Erythroblast (primary cell): ENCODE results near the gene MGRN1.

Source experiments
- DNase-seq, 2 experiments: peaks; one replicate each; lab custom pipeline; 2025; lab: John Stamatoyannopoulos, UW
- GATA1 ChIP-seq: IDR thresholded peaks from 2 replicates; pipeline ENCODE4 v1.6.1; 2011; ENCODE audit warnings: low read depth, mild to moderate bottlenecking, control low read depth, low read length, moderate library complexity
- POLR2A ChIP-seq: IDR thresholded peaks from 2 replicates; pipeline ENCODE4 v1.6.1; 2011; ENCODE audit warnings: mild to moderate bottlenecking, low read length

MGRN1 gene

DNA sequence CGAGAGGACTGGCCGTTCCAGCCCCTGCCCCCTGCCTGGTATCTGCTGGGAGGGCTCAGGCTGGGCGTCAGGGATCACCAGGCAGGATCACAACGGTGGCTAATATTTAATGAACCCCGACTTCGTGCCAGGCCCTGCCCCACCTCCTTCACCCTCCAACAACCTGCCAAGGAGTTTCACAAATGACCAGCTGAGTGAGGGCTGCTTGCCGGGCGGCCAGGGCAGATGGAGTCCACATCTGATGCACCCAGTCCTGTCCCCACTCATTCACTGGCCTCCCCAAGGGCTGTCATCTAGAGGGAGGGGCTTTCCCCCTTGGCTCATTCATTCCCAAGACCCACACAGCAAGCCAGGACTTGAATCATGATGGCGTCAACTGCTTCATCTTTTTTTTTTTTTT, 27.5 kb upstream of the MGRN1 start:
- DNase-seq = no peak
- no peak for TF ChIP-seq POLR2A
- TF ChIP-seq GATA1 = no peak

DNA sequence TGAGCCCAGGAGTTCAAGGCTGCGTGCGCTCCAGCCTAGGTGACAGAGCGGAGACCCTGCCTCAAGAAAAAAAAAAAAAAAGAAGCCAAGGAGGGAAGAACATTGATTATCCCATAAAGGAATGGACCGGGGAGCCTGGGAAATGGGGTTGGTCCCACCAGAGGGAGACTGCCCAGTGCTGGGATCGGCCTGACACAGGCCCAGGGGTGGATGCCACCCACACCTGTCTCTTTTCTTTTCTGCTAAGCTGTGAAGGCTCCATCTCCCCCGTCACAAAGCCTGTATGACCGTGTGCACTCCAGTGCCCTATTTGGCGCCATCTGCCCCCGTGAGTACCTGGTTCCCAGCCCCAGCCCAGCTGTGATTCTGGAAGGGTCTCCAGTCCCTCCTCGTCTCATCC, 25.6 kb upstream of the MGRN1 start:
- TF ChIP-seq POLR2A = no peak
- TF ChIP-seq GATA1 = no peak

DNA sequence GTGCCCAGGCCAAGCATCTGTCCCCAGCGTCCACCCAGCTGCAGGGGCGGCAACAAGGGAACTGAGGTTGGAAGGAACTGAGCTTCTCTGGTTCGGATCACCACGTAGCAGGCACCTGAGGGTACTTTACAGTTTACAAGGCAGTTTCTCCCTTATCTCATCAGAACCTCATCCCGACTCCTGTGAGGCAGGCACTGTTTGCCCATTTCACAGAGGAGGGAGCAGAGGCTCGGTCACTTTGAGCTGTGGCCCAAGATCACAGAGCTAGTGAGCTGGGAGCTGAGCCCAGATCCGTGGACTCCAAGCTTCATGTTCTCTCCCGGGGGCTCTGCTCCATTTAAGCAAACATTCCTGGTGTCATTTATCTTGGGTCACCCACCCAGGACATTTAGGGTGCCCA, 25.1 kb upstream of the MGRN1 start:
- DNase-seq = no peak
- TF ChIP-seq POLR2A = no peak
- TF ChIP-seq GATA1 = no peak

More for the DNA sequence above, 25.6 kb upstream of the MGRN1 start:
- no peak for DNase-seq

DNA sequence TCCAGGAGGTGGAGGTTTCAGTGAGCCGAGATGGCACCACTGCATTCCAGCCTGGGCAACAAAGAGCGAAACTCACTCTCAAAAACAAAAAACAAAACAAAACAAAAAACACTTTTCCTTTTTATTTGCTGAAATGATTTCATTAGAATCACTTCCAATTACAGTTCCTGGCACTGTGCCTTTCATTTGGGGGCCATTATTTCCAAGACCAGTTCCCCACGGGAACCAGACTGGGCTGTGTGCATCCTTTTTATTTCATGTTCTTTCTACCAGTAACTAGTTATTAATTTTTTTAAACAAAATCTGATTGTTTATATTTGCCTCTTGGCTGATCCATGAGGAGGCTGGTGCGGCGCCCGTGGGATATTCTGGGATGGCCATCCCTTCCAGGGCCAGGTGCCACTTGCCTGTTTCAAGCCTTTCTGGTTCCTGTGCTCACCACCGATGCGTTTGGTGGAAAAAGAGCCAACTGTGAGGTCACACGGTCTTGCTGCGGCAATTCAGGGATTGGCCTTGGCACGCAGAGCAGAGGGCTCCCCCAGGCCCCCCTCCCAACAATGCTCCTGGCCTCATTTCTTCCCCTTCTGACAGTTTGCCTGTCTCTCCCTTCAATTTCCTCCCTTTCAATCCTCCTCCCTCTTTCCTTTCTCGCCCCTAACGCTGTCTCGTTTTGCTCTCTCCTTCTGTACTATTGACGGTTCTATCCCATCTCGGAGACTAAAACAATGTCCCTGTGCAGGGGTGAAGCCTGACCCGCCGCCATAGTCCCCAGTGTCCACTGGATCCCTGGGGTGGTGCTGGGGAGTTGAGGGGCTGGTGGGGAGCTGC, 23.4 kb upstream of the MGRN1 start:
- no peak for DNase-seq
- TF ChIP-seq GATA1 (no peak), POLR2A (no peak)

DNA sequence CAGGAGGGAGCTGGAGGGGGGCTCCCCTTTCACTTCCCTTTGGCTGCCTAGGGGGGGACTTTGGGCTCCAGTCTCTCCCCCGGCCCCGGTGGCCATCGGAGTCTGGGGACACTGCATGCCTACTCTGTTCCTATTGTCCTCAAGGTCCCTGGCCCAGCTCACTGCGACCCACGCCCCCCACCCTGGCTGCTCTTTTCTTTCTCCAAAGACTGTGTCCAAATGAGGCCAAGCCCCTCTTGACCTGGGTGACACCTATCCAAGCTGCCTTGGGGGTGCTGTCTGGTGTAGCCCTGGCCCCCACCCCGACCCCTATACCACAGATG, 22.8 kb upstream of the MGRN1 start:
- no peak for DNase-seq
- TF ChIP-seq GATA1 = no peak
- TF ChIP-seq POLR2A = no peak

DNA sequence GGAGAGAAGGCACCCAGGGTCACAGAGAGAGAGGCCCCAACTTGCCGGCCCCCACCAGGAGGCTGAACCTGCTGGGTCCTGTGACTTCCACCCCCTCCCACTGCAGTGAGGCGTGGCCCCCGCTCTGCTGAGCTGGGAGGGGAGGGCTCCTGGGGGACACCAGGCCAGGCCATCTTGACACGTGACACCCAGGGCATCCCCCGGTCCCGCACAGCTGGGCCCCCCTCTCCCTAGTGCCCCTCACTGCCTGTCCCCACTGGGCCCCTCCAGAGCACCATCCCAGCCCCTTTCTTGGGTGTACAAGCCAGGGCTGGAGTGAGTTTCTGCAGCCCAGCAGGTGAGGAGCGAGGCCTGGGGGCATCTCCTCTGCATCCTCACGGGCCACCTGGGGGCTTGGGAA, 22.3 kb upstream of the MGRN1 start:
- no peak for DNase-seq
- TF ChIP-seq GATA1 = no peak
- no peak for TF ChIP-seq POLR2A

DNA sequence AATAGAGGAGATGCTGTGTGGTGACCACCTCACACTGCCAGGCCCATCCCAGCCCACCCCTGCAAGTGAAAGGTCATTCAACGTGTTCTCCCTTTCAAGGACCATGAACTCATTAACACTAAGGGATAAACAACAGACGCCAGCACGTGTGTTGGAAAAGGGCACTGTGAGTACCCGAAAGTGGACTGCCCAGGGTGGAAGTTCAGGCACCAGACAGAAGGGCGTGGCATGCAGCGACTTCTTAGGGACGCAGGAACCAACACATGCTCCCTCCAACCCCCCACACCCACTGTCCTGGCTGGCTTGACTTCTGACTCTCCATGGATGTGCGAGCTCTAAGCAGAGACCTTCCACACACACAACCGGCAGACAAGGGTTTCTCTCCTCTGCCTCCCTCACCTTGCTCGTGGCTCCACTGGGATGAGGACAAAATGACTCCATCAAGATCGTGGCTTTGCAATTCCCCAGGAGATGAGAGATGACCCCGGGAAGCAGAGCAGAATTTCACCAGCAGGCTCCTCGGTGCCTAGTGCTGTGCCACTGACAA, 20.9 kb upstream of the MGRN1 start:
- DNase-seq = no peak
- TF ChIP-seq GATA1 (no peak), POLR2A (no peak)

DNA sequence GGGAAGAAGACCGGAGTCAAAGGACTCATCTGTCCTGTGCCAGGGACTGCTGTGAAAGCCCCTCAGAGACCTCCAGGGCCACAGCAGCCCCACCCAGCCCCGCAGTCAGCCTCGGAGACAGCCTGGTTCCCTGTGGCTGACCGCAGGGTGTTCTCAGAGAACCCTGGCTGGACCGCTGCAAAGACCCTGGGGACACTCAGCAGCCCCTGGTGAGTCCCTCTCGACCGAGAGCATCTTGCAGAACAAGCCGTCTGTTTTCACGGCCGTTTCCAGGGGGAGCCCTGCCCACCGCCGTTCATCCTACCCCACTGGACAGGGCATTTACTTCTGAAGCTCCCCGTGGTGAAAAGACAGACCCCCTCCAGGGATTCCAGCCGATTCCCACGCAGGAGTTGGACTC, 20.2 kb upstream of the MGRN1 start:
- no peak for DNase-seq
- TF ChIP-seq GATA1 = no peak
- TF ChIP-seq POLR2A = no peak

DNA sequence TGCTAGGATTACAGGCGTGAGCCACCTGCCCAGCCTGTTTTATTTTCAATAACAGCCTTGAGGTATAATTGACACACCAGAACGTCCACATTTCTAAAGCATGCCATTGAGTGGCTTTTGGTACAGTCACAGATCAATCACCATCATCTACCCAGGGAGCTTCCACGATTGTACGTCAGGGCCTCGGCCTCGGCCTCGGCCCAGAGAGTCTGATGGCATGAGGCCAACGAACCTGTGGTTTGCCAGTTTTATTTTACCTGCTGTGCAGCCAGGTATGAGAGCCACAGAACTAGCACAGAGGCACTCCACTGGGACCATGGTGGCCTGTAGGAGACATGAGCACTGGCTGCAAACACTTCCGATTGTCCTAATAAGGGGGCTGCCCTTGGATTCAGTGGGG, 18.3 kb upstream of the MGRN1 start:
- TF ChIP-seq POLR2A (no peak), GATA1 (no peak)
- no peak for DNase-seq

DNA sequence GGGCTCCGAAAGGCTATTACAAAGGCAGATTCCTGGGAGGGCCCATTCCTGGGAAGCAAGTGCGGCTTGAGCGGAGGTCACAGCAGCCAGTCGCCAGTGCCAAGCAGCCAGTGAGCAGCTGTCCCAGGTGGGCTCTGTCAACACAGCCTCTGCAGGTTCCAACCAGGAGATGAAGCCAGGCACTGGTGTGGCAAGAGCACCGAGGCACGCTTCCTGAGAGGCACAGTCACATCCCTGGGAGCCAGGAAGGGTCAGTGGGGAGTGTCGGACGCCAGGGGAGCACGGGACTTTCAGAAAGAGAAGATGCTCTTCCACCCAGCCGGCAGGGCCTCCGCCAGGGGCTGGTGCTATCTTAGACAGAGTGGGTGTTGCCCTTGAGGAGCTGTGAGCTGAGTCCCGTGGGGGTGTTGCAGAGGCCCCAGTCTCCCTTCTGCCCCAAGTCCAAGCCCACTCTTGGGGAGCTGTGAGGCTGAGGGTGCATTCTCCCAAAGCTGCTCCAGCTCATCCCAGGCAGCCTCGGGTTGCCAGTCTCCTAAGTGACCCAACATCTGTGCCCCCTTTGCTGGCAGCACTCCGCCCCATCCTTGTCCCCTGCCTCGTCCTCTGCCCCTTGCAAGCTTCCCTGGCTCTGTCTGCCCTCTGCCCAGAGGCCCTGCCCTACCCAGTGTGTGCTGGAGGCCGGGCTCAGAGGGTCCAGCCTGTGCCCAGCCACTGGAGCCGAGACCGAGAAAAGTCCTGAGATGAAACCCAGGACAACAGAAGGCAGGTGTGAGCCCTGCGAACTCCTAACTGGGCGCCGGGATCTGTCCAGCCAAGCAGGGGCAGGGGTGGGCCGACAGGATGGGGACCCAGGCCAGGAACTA, 16.6 kb upstream of the MGRN1 start:
- TF ChIP-seq POLR2A (no peak), GATA1 (no peak)
- no peak for DNase-seq

DNA sequence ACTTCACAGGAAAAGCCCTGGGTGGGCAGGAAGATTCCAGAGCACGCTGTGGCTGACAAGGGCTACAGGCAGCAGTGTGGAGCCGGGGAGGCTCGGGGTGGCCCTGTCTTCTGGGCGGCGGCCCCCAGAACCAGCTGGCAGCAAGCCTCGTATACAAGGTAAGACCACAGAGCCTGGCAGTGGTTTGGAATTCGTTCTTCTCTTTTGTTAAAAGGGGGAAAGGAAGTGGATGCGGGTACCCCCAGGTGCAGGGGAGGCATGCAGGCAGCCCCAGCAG, 16.0 kb upstream of the MGRN1 start:
- no peak for DNase-seq
- TF ChIP-seq GATA1 (no peak), POLR2A (no peak)

DNA sequence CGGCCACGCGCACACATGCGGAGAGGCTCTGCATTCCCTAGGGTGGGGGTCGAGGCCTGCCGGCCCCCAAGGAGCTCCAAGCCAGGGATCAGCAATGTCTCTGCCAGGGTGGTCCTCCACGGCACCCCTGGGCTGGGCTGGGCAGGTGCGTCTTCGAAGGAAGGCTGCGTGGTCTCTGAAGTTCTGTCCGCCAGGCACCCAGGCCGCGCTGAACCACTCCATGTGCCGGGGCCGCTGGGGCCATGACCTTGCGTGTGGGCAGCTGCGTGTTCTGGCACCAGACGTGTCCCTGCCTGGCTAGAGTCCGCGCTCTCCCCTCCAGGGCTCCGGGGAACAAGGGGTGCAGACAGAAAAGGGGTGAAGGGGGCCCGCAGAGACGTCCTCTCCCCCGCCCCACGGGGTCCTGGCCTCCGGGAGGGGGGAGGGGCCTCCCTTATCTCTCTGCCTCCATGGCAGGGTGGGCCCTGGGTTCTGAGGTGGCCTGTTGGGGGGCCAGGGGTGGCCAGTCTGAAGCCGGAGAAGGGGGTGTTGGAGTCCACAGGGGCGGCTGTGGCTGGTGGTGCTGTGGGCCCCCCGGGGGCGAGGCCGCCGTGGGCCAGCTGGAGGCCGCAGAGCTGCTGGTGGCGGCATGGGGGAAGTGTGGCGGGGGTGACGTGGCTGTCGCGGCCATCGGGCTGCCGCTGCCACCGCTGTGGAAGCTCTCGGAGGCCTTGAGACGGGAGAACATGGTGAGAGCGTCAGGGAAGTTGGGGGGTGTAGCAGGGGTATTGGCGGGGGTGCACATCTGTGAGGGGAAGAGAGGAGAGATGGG, 15.2 kb upstream of the MGRN1 start:
- TF ChIP-seq POLR2A (no peak), GATA1 (no peak)
- DNase-seq = no peak
